HG02678 (cell line): ENCODE measurements around the gene AADAC.
"Not testable (repeated sequence)": the region's sequence is repeated elsewhere in the genome, so short reads cannot be mapped to it uniquely, and the experiment has no call there.

ENCODE experiments used
- ATAC-seq: cut with Tn5 transposase; IDR thresholded peaks from one replicate; pipeline ENCODE4 v1.9.1; 2021; ENCODE audit warnings: mild to moderate bottlenecking, moderate library complexity; ENCODE audit not compliant: unreplicated experiment

AADAC gene

DNA sequence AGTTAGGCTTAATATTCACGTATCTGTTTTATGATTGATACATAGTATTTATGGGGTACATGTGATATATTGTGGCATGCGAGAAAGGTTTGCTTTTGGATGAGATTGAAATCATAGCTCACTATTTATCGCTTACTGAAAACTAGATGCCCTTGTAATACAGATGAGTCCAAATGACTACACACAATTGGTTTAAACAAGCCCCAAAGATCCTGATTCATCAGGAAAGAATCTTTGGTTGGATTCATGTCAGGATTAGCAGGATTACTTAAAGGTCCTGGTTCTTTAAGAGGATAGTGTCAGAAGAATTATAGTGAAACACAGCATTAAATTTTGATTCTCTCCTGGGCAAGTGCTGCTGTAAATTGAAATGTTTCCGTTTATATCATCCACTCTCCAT lies 18.6 kb upstream of the AADAC start:
- ATAC-seq = no peak

- ATAC-seq = no peak
These were observed 17.7 kb upstream of the AADAC start for GRCh38 chr3:151796105-151796680.

DNA sequence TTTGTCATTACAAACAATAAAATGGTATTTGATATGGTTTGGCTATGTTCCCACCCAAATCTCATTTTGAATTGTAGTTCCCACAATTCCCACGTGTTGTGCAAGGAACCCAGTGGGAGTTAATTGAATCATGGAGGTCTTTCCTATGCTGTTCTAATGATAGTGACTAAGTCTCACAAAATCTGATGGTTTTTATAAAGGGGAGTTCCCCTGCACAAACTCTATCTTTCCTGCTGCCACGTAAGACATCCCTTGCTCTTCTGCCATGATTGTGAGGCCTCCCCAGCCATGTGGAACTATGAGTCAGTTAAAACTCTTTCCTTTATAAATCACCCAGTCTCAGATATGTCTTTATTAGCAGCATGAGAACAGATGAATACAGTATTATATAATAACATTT lies 15.4 kb upstream of the AADAC start:
- no peak for ATAC-seq

DNA sequence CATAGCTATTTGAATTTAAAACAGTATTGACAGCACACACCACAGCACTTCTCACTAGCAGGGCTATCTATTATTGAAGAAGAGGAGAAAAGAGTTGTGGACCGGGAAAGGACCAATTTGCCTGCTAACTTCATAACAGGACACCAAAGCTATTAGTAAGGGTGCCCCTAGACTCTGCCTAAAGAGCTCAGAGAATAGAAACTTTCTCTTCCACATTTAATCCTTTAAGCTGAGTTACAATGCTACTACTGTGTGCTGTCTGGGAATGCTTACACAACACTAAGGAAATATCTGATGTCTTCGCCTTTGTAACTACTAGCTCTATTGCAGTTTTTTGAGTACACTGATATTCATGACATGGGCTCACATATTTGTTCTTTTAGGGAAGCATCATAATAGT lies 13.5 kb upstream of the AADAC start:
- ATAC-seq = no peak

GRCh38 chr3:151804267-151804666 lies 9.6 kb upstream of the AADAC start:
- ATAC-seq = no peak

GRCh38 chr3:151806838-151807237 lies 7.1 kb upstream of the AADAC start:
- ATAC-seq = no peak

DNA sequence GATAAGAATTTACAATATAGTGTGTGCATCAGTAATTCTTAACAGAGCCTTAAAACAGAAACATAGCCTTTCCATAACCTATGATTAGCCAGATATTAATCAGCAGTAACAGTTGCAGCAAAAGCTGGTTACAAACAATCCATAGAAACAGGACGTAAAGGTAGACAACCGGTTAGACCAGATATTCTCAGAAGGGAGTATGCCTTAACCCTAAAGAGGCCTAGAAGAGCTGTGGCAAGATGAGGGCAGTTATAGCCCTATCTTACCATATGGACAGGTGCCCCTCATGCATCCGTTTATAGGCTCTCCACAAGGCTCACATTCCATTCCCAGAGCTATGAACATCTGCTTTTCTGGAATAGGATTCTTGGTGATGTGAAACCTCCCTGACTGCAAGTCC lies 5.0 kb upstream of the AADAC start:
- not testable (repeated sequence) for ATAC-seq

DNA sequence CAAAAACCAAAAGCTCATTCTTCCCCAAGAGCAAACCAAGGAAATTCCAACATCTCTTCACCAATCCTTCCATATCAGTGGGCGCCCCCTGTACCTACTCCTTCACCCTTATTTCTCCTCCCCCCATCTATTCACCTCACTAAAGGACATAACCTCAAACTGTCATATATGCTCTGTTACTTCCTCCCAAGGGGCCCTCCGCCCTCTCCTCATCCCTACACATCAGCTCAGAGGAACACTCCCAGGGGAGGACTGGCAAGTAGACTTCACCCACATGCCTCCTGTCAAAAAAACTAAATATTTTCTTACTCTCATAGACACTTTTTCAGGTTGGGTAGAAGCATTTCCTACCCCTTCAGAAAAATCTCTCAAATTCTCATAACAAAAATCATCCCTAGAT lies 2.4 kb upstream of the AADAC start:
- ATAC-seq = no peak

GRCh38 chr3:151814588-151814987 lies 672 bp downstream of the AADAC start:
- no peak for ATAC-seq

DNA sequence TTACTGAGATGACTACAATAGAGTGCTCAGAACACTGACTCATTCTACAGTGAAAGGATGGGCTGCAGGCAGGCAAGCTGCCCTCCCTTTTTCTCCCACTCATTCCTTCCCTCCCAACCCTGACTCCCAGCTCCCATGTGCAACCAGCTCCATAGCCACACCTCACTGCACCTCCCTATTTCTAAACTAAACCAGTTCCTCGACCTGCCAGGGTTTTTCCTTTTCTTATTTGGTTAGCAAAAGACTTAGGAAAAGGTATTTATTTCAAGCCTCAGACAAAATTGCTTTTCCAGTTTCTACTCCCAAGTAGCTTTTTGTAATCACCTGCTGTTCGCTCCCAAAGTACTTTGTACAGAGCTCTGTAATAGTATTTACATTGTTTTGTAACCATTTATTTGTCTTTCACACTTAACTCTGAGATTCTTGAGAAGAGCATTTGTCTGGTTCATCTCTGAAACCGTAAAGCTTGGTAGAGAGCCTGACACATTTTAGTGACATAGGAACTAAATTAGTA lies 2.2 kb downstream of the AADAC start:
- ATAC-seq = no peak

- ATAC-seq = no peak
These were observed 3.6 kb downstream of the AADAC start for GRCh38 chr3:151817473-151817872.

DNA sequence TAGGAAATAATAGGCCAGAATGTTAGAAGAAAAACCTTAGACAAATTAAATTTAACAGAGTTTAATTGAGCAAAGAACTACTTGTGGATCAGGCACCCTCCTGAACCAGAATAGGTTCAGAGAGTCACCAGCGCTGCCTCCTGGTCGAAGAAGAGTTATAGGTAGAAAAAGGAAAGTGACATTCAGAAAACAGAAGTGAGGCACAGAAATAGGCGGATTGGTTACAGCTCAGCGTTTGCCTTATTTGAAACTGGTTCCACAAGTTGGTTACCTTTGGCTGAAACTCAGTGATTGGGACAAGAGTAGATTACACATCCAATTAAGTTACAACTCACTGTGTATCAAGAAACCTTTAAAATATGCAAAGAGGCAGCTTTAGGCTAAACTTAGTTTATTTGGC lies 4.4 kb downstream of the AADAC start:
- no peak for ATAC-seq

GRCh38 chr3:151819910-151820309 lies 6.0 kb downstream of the AADAC start:
- no peak for ATAC-seq

GRCh38 chr3:151827816-151828215 lies 13.9 kb downstream of the AADAC start:
- no peak for ATAC-seq

- no peak for ATAC-seq
These were observed 22.0 kb downstream of the AADAC start for GRCh38 chr3:151835751-151836525.

DNA sequence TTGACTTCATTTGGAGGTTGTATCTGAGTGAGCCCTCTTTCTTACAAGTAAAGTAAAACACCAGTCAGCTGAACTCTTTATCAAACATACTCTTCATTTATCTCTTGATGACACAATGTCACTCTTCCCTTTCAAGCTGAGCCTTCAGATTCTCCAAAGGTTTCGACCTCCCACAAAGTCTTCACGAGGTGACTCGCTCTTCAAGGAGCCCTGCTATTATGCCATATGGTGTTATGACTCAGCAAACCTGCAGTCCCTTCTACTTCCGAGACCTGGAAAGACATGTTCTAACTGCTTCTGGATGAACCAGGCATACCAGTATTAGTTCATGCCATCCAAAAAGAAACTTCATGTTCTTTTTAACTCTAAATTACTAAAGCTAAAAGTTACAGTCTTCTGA lies 23.1 kb downstream of the AADAC start:
- no peak for ATAC-seq

GRCh38 chr3:151838574-151839312 lies 24.8 kb downstream of the AADAC start:
- ATAC-seq = peak; percentile 86

GRCh38 chr3:151839313-151839631 lies 25.4 kb downstream of the AADAC start:
- no peak for ATAC-seq

GRCh38 chr3:151841801-151842200 lies 27.9 kb downstream of the AADAC start:
- ATAC-seq = no peak

GRCh38 chr3:151843275-151843674 lies 29.4 kb downstream of the AADAC start:
- ATAC-seq = no peak

DNA sequence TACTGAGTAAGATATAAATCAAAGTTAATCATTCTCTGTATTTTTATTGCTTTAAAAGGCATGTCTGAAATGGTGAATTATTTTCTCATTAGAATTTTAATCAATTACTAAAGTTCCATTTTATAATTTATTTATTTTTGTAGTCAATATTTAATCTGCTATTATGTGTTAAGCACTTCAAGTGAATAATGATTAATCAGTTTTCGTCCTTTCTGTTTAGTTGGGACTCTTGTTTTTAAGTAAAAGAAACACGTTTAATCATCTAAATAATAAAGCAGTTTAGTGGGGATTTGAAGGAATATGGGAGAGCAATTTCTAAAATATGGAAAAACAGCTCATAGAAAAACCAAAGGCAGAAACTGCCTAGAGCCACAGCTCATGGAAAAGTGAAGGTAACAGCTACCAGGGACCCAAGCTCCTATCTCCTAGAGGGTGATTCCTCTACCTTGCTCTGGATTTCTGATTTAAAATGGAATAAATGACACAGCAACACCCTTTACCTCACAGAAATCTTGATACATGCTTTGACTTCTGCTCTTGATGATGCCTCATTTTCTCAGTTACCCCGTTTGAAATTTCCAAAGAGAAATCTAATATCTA lies 31.5 kb downstream of the AADAC start:
- ATAC-seq = no peak

- not testable (repeated sequence) for ATAC-seq
These were observed 36.1 kb downstream of the AADAC start for GRCh38 chr3:151850065-151850464.
